Testis (tissue), 2 donors: ENCODE results near the gene OR51B2.

ENCODE experiments used
- CTCF ChIP-seq, 3 experiments: fragments of 450-650 bp in 2 of 3; fragments of 200-600 bp in 1 of 3; sonication (generic) in 1 of 3; IDR thresholded peaks; one replicate each; pipeline ENCODE4 v1.5.1; 2016 to 2019; ENCODE audit warnings: antibody characterized with exemption in 3 of 3, mild to moderate bottlenecking in 2 of 3, moderate library complexity in 1 of 3
- POLR2A ChIP-seq: fragments of 450-650 bp; IDR thresholded peaks from one replicate; pipeline ENCODE4 v1.6.1; 2017; ENCODE audit warnings: antibody characterized with exemption, mild to moderate bottlenecking, moderate library complexity

GRCh38 chr11:5362017-5362625 lies 38.0 kb upstream of the OR51B2 start:
- TF ChIP-seq CTCF (IDR thresholded peaks at IDR 0.05) (no peak), POLR2A (no peak)
